Adipocyte (in vitro differentiated cells): ENCODE results near the gene PLAA.

ENCODE experiments used
- DNase-seq: peaks from one replicate; pipeline ENCODE4 v3.0.0-alpha.2; 2015; ENCODE audit warnings: low read depth
- H3K27me3 ChIP-seq: replicated peaks from 2 replicates; pipeline ENCODE4 v1.7.0; 2013; ENCODE audit warnings: mild to moderate bottlenecking, low read length, moderate library complexity; ENCODE audit not compliant: control insufficient read depth, insufficient read depth
- H3K36me3 ChIP-seq: 2 replicates; pipeline ENCODE4 v1.7.0; 2013; ENCODE audit warnings: low read length, mild to moderate bottlenecking, moderate library complexity; ENCODE audit not compliant: control insufficient read depth, insufficient read depth, severe bottlenecking
- H3K4me1 ChIP-seq: 2 replicates; pipeline ENCODE4 v1.7.0; 2013; ENCODE audit warnings: mild to moderate bottlenecking, low read length, moderate library complexity; ENCODE audit not compliant: control insufficient read depth, insufficient read depth
- H3K4me3 ChIP-seq: 2 replicates; pipeline ENCODE4 v1.7.0; 2013; ENCODE audit warnings: mild to moderate bottlenecking, low read length, moderate library complexity
- H3K9ac ChIP-seq: 2 replicates; pipeline ENCODE4 v1.7.0; 2013; ENCODE audit warnings: mild to moderate bottlenecking, low read length, moderate library complexity
- H3K9me3 ChIP-seq: 2 replicates; pipeline ENCODE4 v1.7.0; 2013; ENCODE audit warnings: mild to moderate bottlenecking, low read length, moderate library complexity; ENCODE audit not compliant: control insufficient read depth

PLAA gene

GRCh38 chr9:26946753-26947727 is at the start of gene PLAA:
Gene PLAA, minus strand, starts transcription at chr9:26947242. Its CDS starts 197 bp downstream, at chr9:26947045.
- Histone ChIP-seq H3K36me3 (no peaks in the 10 kb centered on the region), H3K4me1 (peaks cover 22% of the 10 kb centered on the region), H3K9ac (peak within 1 kb of the TSS; percentile 98), H3K4me3 (peak within 1 kb of the TSS; percentile 94), H3K9me3 (no peaks in the 10 kb centered on the region), H3K27me3 (no peaks in the 10 kb centered on the region)
- DNase-seq = peak; percentile 96

GRCh38 chr9:26995810-26996209 is 48.8 kb upstream of the PLAA start:
- Histone ChIP-seq H3K36me3 (peaks cover 12% of the 10 kb centered on the region), H3K9me3 (no peaks in the 10 kb centered on the region), H3K27me3 (no peaks in the 10 kb centered on the region), H3K4me3 (no peak overlapping the region), H3K9ac (no peak overlapping the region), H3K4me1 (no peaks in the 10 kb centered on the region)
- no peak for DNase-seq

GRCh38 chr9:26983340-26983739 is 36.3 kb upstream of the PLAA start:
- no peak for DNase-seq
- Histone ChIP-seq H3K4me3 (no peak overlapping the region), H3K36me3 (peaks cover 34% of the 10 kb centered on the region), H3K27me3 (no peaks in the 10 kb centered on the region), H3K9ac (no peak overlapping the region), H3K4me1 (no peaks in the 10 kb centered on the region), H3K9me3 (no peaks in the 10 kb centered on the region)

- peak; percentile 28 for DNase-seq
These were observed 29.0 kb upstream of the PLAA start for GRCh38 chr9:26975728-26976707.

GRCh38 chr9:26974927-26975326 is 27.9 kb upstream of the PLAA start:
- no peak overlapping the region for H3K9ac ChIP-seq
- no peaks in the 10 kb centered on the region for H3K9me3 ChIP-seq
- H3K4me3 ChIP-seq = no peak overlapping the region
- H3K4me1 ChIP-seq = peaks cover 10% of the 10 kb centered on the region
- peaks cover 5% of the 10 kb centered on the region for H3K36me3 ChIP-seq
- DNase-seq = no peak
- no peaks in the 10 kb centered on the region for H3K27me3 ChIP-seq

More at GRCh38 chr9:26975728-26976707, 29.0 kb upstream of the PLAA start:
- Histone ChIP-seq H3K4me1 (peaks cover 10% of the 10 kb centered on the region), H3K4me3 (no peak overlapping the region), H3K9ac (no peak overlapping the region), H3K36me3 (peaks cover 13% of the 10 kb centered on the region), H3K9me3 (no peaks in the 10 kb centered on the region), H3K27me3 (no peaks in the 10 kb centered on the region)

GRCh38 chr9:26973989-26974388 is 26.9 kb upstream of the PLAA start:
- H3K4me1 ChIP-seq = peaks cover 10% of the 10 kb centered on the region
- H3K9me3 ChIP-seq = no peaks in the 10 kb centered on the region
- DNase-seq = no peak
- no peak overlapping the region for H3K9ac ChIP-seq
- H3K4me3 ChIP-seq = no peak overlapping the region
- peaks cover 5% of the 10 kb centered on the region for H3K36me3 ChIP-seq
- H3K27me3 ChIP-seq = no peaks in the 10 kb centered on the region

GRCh38 chr9:26971721-26972120 is 24.7 kb upstream of the PLAA start:
- peaks cover 8% of the 10 kb centered on the region for H3K4me1 ChIP-seq
- no peaks in the 10 kb centered on the region for H3K36me3 ChIP-seq
- no peaks in the 10 kb centered on the region for H3K27me3 ChIP-seq
- no peaks in the 10 kb centered on the region for H3K9me3 ChIP-seq
- no peak overlapping the region for H3K9ac ChIP-seq
- no peak for DNase-seq
- H3K4me3 ChIP-seq = no peak overlapping the region

GRCh38 chr9:26956860-26957233 is 9.8 kb upstream of the PLAA start:
- no peaks in the 10 kb centered on the region for H3K9me3 ChIP-seq
- no peak for DNase-seq
- H3K4me3 ChIP-seq = peak overlapping the region; percentile 94
- no peaks in the 10 kb centered on the region for H3K27me3 ChIP-seq
- H3K9ac ChIP-seq = peak overlapping the region; percentile 95
- peaks cover 14% of the 10 kb centered on the region for H3K4me1 ChIP-seq
- no peaks in the 10 kb centered on the region for H3K36me3 ChIP-seq

- Histone ChIP-seq H3K9me3 (no peaks in the 10 kb centered on the region), H3K9ac (peak within 1 kb of the TSS; percentile 95), H3K4me1 (peaks cover 14% of the 10 kb centered on the region), H3K4me3 (peak within 1 kb of the TSS; percentile 94), H3K36me3 (no peaks in the 10 kb centered on the region), H3K27me3 (no peaks in the 10 kb centered on the region)
- peak; percentile 100 for DNase-seq
These were observed 9.1 kb upstream of the PLAA start, which contains the start of gene IFT74 for GRCh38 chr9:26955921-26956859. Gene IFT74, plus strand, starts transcription at chr9:26956412. Its CDS starts 5,556 bp downstream, at chr9:26961968.

GRCh38 chr9:26955222-26955903 is 8.3 kb upstream of the PLAA start:
- no peaks in the 10 kb centered on the region for H3K27me3 ChIP-seq
- H3K4me3 ChIP-seq = peak overlapping the region; percentile 94
- H3K4me1 ChIP-seq = peaks cover 14% of the 10 kb centered on the region
- peak; percentile 16 for DNase-seq
- H3K9me3 ChIP-seq = no peaks in the 10 kb centered on the region
- H3K9ac ChIP-seq = peak overlapping the region; percentile 95
- no peaks in the 10 kb centered on the region for H3K36me3 ChIP-seq
